OCI-LY3 (cell line): ENCODE data around the gene ELOF1.

Experiments
- H2AFZ ChIP-seq: fragments of 200-600, 300-600 bp; shearing (Covaris generic); 2 replicates; pipeline ENCODE4 v1.6.0; 2014; ENCODE audit warnings: antibody characterized with exemption, low read depth, low read length
- H3K27ac ChIP-seq: fragments of 200-600, 300-600 bp; sonication (generic); 2 replicates; pipeline ENCODE4 v1.5.1; 2014; ENCODE audit warnings: mild to moderate bottlenecking, low read length, moderate library complexity, mixed read lengths
- H3K27me3 ChIP-seq: fragments of 200-600, 300-600 bp; sonication (generic); 2 replicates; pipeline ENCODE4 v1.6.1; 2014; ENCODE audit warnings: low read depth, low read length, mixed read lengths
- H3K36me3 ChIP-seq: fragments of 200-600, 300-600 bp; sonication (generic); replicated peaks from 2 replicates; pipeline ENCODE3; 2014; ENCODE audit warnings: low read depth, low read length, mixed read lengths
- H3K4me1 ChIP-seq: fragments of 300-600, 200-600 bp; sonication (generic); 2 replicates; pipeline ENCODE4 v1.6.1; 2014; ENCODE audit warnings: low read length, mixed read lengths
- H3K4me2 ChIP-seq: fragments of 200-600, 300-600 bp; sonication (generic); 2 replicates; pipeline ENCODE4 v1.6.1; 2014; ENCODE audit warnings: low read length, mixed read lengths
- H3K4me3 ChIP-seq: fragments of 300-600, 200-600 bp; sonication (generic); 2 replicates; pipeline ENCODE4 v1.5.1; 2014; ENCODE audit warnings: antibody characterized with exemption, mild to moderate bottlenecking, low read length, moderate library complexity
- H3K79me2 ChIP-seq: fragments of 300-600, 200-600 bp; shearing (Covaris generic); 2 replicates; pipeline ENCODE4 v1.6.1; 2014; ENCODE audit warnings: mild to moderate bottlenecking, low read length, mixed read lengths
- H3K9ac ChIP-seq: fragments of 300-600, 200-600 bp; shearing (Covaris generic); 2 replicates; pipeline ENCODE4 v1.6.0; 2014; ENCODE audit warnings: mild to moderate bottlenecking, low read length, moderate library complexity
- H3K9me3 ChIP-seq: fragments of 200-600, 300-600 bp; shearing (Covaris generic); 2 replicates; pipeline ENCODE4 v1.6.1; 2014; ENCODE audit warnings: low read length, mixed read lengths; ENCODE audit not compliant: insufficient read depth
- H4K20me1 ChIP-seq: fragments of 200-600, 300-600 bp; sonication (generic); 2 replicates; pipeline ENCODE4 v1.6.1; 2016; ENCODE audit warnings: low read length, mixed read lengths; ENCODE audit not compliant: insufficient read depth
- CTCF ChIP-seq: fragments of 200-600, 300-600 bp; sonication (generic); IDR thresholded peaks from 2 replicates; pipeline ENCODE4 v1.5.1; 2014; ENCODE audit warnings: antibody characterized with exemption, low read length, low read depth
- EZH2phosphoT487 ChIP-seq: fragments of 200-600 bp; shearing (Covaris generic); IDR thresholded peaks from 2 replicates; pipeline ENCODE4 v1.6.1; 2018; ENCODE audit warnings: antibody characterized with exemption, mixed run types, low read depth

ELOF1 gene

GRCh38 chr19:11581740-11582139, 22.7 kb upstream of the ELOF1 start:
- no peaks in the 10 kb centered on the region for H3K36me3 ChIP-seq
- peak overlapping the region; percentile 84 for H3K27ac ChIP-seq
- H3K4me3 ChIP-seq = peak overlapping the region; percentile 61
- H3K9me3 ChIP-seq = no peaks in the 10 kb centered on the region
- no peaks in the 10 kb centered on the region for H3K79me2 ChIP-seq
- peaks cover 38% of the 10 kb centered on the region for H3K4me1 ChIP-seq
- 0 out of 2 replicates have a peak overlapping the region, but pooled peaks have one; percentile 0 for H2AFZ ChIP-seq
- TF ChIP-seq CTCF = no peak
- peak overlapping the region; percentile 46 for H3K9ac ChIP-seq
- peak overlapping the region; percentile 60 for H3K4me2 ChIP-seq
- H4K20me1 ChIP-seq = no peaks in the 10 kb centered on the region
- peaks cover 27% of the 10 kb centered on the region for H3K27me3 ChIP-seq

GRCh38 chr19:11580116-11580515, 21.1 kb upstream of the ELOF1 start:
- peaks cover 37% of the 10 kb centered on the region for H3K4me1 ChIP-seq
- no peaks in the 10 kb centered on the region for H4K20me1 ChIP-seq
- H3K36me3 ChIP-seq = no peaks in the 10 kb centered on the region
- no peak overlapping the region for H2AFZ ChIP-seq
- TF ChIP-seq EZH2phosphoT487 (no peak), CTCF (no peak)
- no peak overlapping the region for H3K27ac ChIP-seq
- peaks cover 20% of the 10 kb centered on the region for H3K27me3 ChIP-seq
- no peaks in the 10 kb centered on the region for H3K9me3 ChIP-seq
- no peak overlapping the region for H3K4me2 ChIP-seq
- no peak overlapping the region for H3K9ac ChIP-seq
- H3K79me2 ChIP-seq = no peaks in the 10 kb centered on the region
- no peak overlapping the region for H3K4me3 ChIP-seq

GRCh38 chr19:11578258-11579142, 19.5 kb upstream of the ELOF1 start:
- TF ChIP-seq EZH2phosphoT487 = no peak
- no peak for TF ChIP-seq CTCF
- no peak overlapping the region for H2AFZ ChIP-seq
- peaks cover 34% of the 10 kb centered on the region for H3K4me1 ChIP-seq
- peak overlapping the region; percentile 22; the same call in 1 of the 2 replicates for H3K4me2 ChIP-seq
- H3K27me3 ChIP-seq = peaks cover 18% of the 10 kb centered on the region
- H3K9ac ChIP-seq = no peak overlapping the region
- no peaks in the 10 kb centered on the region for H4K20me1 ChIP-seq
- no peaks in the 10 kb centered on the region for H3K79me2 ChIP-seq
- H3K9me3 ChIP-seq = no peaks in the 10 kb centered on the region
- H3K4me3 ChIP-seq = no peak overlapping the region
- no peak overlapping the region for H3K27ac ChIP-seq
- H3K36me3 ChIP-seq = no peaks in the 10 kb centered on the region

- H3K36me3 ChIP-seq = no peaks in the 10 kb centered on the region
- no peak within 1 kb of the TSS for H3K4me2 ChIP-seq
- peaks cover 18% of the 10 kb centered on the region for H3K27me3 ChIP-seq
- no peaks in the 10 kb centered on the region for H4K20me1 ChIP-seq
- H3K4me3 ChIP-seq = no peak within 1 kb of the TSS
- H3K9me3 ChIP-seq = no peaks in the 10 kb centered on the region
- TF ChIP-seq EZH2phosphoT487 (no peak), CTCF (no peak)
- no peak within 1 kb of the TSS for H3K9ac ChIP-seq
- H3K79me2 ChIP-seq = no peaks in the 10 kb centered on the region
- H3K4me1 ChIP-seq = peaks cover 27% of the 10 kb centered on the region
- no peak within 1 kb of the TSS for H2AFZ ChIP-seq
- H3K27ac ChIP-seq = no peak within 1 kb of the TSS
These were observed 18.6 kb upstream of the ELOF1 start, which contains the start of gene ACP5 for GRCh38 chr19:11577451-11578257. ACP5 (minus strand) TSS chr19:11577645; CDS start chr19:11577317, 328 bp downstream.
